GM12892 (cell line): Measurements from ENCODE around the gene MGAT2. TPM values are rescaled to one million over a fixed set of nuclear protein-coding genes. Genes with fewer than 3 reads are reported as not detected.
"Not testable (repeated sequence)": the region's sequence is repeated elsewhere in the genome, so short reads cannot be mapped to it uniquely, and the experiment has no call there.

Source experiments
- DNase-seq: peaks from one replicate; pipeline ENCODE4 v3.0.0; 2011; ENCODE audit not compliant: insufficient read length
- FAIRE-seq: peaks from 2 replicates; lab custom pipeline; 2011; peaks lifted over from hg19 to GRCh38; lab: Jason Lieb, UNC
- POLR2A ChIP-seq: IDR thresholded peaks from 2 replicates; pipeline ENCODE4 v1.6.1; 2011; ENCODE audit warnings: low read depth, low read length, control low read depth
- POLR2AphosphoS5 ChIP-seq: IDR thresholded peaks from 2 replicates; pipeline ENCODE4 v1.6.1; 2011; ENCODE audit warnings: low read depth, low read length, control low read depth
- TAF1 ChIP-seq: IDR thresholded peaks from 2 replicates; pipeline ENCODE4 v1.6.1; 2011; ENCODE audit warnings: low read depth, mild to moderate bottlenecking, control low read depth, low read length, borderline replicate concordance
- polyA plus RNA-seq: library from polyadenylated mRNA; unstranded; fragments of >200 nt; gene quantifications from one replicate; pipeline ENCODE4 v1.2.1, GENCODE V29; 2012; ENCODE audit warnings: missing spikeins, inconsistent platforms; ENCODE audit not compliant: missing spikeins

MGAT2 gene
- 0.45 TPM for polyA plus RNA-seq

DNA sequence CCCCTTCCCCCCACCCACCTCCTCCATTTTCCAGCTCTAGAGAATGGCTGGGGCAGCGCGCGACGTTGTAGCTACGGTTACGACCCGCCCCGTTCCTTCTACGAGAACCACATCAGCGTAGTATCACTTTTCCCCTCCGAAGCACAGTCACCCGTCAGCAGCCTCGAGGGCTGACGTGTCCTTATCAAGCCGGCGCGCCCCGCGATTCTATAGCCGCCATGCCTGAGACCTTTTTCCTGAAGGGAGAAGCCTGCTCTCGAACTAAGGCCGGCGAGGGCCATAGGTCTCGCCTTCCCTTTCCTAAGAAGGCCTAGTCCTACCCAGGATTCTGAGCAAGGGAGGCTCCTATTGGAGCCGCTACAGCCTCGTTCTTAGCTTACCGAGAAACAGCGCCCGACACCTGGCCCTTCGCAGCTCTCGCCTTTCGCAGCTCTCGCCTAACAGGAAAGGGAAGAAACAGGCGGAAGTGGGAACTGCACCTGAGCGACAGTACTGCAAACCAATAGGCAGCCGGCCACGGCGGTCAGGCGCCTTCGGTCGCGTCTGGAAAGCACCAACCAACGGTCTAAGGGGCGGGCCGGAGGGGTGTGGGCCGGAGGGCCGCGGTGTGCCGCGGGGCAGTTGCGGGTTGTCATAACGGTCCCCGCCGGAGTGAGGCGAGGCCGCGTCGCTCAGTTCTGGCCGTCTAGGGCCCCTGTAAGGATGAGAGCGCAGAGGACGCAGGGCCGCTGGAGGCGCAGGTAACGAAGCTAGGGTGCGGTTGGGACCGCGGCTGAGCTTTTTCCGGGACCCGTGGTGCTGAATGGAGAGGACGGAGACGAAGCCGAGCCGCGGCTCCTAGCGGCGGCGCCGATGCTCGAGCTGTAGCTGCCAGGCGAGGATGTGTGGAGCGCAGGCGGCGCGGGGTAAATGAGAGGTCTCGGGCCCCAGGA is at the start of gene MGAT2, which contains the start of gene RPL36AL:
MGAT2 (plus strand) TSS at position 618 of the 932 bp plus-strand sequence. CDS start 470 bp downstream, outside the sequence.
RPL36AL (minus strand) TSS at position 445 of the 932 bp plus-strand sequence. CDS start 1,522 bp downstream, outside the sequence.
- peak; percentile 95 for FAIRE-seq
- peak; percentile 94 for DNase-seq
- TF ChIP-seq POLR2AphosphoS5 (peak; percentile 98), POLR2A (peak; percentile 97), TAF1 (peak; percentile 94)

DNA sequence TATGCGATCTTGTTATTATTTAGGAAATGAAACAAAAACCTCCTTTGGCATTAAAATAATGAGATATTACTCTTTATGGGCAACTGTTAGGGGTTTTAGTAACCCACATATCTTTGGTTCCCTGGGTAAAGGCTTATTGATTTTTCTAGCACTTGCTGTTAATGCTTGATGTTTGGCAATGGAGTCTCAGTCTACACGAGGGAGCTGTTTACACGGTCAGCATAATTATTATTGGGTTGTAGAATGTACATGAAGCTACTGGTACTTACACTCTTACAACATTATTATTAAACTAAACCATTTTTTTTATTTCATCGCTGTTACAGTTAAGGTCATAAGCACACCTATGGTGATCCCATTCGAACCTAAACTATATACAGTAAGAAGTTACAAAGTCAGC is 46.6 kb upstream of the MGAT2 start:
- no peak for FAIRE-seq
- TF ChIP-seq POLR2A (no peak), POLR2AphosphoS5 (no peak), TAF1 (no peak)
- no peak for DNase-seq

DNA sequence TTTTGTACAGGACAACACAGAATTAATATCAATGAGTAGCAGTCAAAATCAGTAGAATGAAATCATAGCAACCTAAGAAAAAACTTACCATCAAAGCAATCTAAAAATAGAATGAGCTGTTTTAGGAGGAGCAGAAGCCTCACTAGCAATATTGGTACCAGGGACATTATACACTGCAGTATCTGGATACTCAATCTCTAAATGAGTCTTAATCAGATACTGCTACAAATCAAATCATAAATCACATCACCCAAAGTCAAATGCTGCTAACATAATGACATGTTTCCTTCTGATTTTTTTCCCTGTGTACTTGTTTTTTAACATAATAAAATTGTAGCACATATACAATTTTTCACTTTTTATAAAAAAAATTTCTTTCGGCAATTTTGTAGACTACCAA is 42.5 kb upstream of the MGAT2 start:
- FAIRE-seq (no peak), DNase-seq (no peak)
- no peak for TF ChIP-seq POLR2A
- TF ChIP-seq POLR2AphosphoS5 = no peak
- TF ChIP-seq TAF1 = no peak

DNA sequence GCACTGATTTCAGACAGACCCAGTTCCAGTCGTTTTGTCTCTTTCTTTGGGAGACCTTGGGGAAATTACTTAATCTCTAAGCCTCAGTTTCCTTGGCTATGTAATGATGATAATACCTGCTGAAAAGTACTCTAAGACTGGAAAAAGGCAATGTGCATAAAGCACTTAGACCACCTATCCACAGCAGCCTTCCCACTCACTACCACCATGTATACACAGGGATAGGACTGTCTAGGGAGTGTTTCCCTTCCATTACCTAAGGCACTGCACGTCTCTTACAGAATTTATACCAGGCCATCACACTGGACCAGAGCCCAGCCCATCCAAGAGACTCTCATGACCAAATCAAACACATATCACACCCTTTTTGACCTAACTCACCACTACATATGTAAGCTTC is 40.8 kb upstream of the MGAT2 start:
- TF ChIP-seq POLR2AphosphoS5 (no peak), POLR2A (no peak; the same call in 1 of the 2 replicates), TAF1 (no peak)
- no peak for DNase-seq
- FAIRE-seq = no peak

DNA sequence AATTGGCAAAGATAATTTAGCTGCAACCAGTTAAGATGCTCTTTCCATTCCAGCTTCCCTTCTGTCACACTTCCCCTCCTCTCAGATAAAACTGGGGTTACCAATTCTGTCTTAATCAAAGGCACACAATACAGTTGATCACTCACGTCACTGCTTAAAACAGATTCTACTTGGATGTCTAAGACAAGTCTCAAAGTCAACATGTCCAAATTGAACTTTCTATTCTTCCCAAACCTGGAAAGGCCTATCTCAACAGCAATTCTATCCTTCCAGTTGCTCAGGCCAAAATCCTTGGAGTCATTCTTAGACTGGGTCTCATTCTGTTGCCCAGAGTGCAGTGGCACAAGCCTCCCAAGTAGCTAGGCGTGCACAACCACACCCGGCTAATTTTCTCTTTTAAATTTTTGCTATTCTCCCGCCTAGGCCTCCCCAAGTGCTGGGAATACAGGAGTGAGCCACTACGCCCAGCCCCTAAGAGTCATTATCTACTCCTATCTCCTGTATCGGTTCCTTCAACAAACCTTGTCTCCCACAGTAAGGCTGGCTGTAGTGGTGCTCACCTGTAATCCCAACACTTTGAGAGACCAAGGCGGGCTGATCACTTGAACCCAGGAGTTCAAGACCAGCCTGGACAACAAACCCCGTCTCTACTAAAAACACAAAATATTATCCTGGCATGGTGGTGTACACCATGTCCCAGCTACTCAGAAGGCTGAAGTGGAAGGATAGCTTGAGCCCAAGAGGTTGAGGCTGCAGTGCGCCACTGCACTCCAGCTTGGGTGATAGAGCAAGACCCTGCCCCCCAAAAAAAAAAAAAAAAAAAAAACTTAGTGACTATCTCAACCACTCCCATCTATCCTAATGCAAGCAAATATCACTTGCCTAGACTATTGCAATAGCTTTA is 39.1 kb upstream of the MGAT2 start:
- FAIRE-seq (no peak), DNase-seq (no peak)
- peak; percentile 32; the same call in 1 of the 2 replicates for TF ChIP-seq POLR2AphosphoS5
- TF ChIP-seq POLR2A = peak; percentile 32; the same call in 1 of the 2 replicates
- no peak for TF ChIP-seq TAF1

DNA sequence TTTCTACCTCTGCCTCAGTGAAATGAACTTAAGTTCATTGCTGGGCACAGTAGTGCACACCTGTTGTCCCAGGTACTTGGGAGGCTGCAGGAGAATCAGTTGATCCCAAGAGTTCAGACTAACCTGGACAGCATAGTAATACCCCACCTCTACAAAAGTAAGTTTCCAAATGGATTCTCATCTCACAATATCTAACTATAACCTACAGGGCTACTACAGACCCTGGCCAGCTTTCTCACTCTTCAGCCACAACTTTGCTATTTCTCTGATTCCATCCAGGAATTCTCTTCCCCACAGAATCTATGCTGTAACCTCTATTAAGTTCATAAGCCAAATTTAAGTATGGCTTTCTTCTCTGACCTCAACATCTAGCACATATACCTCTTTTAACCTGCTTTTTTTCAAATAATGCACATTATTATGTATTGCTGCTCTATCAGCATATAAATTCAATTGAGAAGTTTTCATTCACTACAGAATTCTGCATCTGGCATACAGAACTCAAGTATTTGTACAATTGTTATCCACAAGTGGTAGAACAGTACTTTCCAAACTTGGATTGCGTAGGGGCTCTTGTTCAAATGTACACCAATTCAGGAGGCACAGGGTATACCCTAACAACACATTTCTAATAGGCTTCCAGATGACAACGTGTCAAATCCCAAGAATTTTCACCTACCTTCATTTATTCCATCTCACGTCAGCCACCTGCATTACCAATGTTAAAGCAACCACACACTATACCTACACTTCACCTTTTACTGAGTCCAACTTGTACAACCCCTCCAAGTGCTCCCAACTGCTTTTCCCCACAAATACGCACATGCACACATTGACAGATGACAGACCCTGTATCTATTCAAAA is 38.3 kb upstream of the MGAT2 start:
- TF ChIP-seq TAF1 = no peak
- peak; percentile 63; the same call in 1 of the 2 replicates for TF ChIP-seq POLR2A
- peak; percentile 82 for TF ChIP-seq POLR2AphosphoS5
- DNase-seq = no peak
- FAIRE-seq = no peak

DNA sequence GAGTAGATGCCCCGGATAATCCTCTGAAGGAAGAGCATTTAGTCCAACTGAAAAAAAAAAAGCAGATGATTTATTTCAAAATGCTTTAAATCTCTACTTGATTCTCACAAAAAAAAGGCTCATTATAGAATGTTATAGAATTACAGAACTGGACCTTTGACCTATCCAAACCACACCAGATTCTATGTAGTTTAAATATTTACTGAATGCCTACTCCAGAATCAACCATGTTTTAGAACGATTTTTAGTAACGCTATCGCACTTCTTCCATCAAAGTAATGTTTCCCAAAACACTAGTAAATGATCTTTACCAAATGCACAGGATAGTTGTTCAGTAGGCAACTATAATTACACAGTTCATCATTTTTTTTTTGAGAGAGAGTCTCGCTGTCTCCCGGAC is 37.0 kb upstream of the MGAT2 start:
- TF ChIP-seq TAF1 = no peak
- no peak for TF ChIP-seq POLR2A
- no peak for TF ChIP-seq POLR2AphosphoS5
- FAIRE-seq = no peak
- no peak for DNase-seq

DNA sequence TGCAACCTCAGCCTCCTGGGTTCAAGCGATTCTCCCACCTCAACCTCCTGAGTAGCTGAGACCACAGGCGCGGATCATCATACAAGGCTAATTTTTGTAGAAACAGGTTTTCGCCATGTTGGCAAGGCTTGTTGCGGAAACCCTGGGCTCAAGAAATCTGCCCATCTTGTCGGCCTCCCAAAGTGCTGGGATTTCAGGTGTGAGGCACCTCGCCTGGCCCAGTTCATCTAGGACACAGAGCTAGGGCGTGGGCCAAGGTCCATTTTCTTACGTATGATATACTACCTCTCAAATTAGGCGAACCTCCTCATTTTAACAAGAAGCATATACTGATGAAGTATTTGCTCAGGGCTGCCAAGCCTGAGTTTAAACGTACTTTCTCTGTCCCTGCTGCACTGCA is 36.5 kb upstream of the MGAT2 start:
- peak; percentile 39; the same call in 1 of the 2 replicates for TF ChIP-seq POLR2A
- no peak for TF ChIP-seq TAF1
- DNase-seq (no peak), FAIRE-seq (no peak)

DNA sequence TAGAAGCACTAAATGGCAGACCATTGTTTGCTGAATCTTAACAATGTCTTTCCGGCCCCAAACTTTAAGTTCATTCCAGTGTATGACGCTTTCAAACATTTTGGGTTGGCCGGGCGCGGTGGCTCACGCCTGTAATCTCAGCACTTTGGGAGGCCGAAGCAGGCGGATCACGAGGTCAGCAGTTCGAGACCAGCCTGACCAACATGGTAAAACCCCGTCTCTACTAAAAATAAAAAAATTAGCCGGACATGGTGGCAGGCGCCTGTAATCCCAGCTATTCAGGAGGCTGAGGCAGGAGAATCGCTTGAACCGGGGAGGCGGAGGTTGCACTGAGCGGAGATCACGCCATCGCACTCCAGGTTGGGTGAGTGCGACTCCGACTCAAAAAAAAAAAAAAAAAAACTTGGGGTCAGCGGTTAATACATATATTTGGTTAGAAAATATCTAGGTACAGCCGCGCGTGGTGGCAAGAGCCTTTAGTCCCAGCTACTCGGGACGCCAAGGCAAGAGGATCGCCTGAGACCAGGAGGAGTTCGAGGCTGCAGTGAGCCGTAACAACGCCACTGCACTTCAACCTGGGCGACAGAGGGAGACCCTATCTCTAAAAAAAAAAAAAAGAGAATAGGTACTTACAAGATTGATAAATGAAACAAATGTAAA is 35.5 kb upstream of the MGAT2 start:
- not testable (repeated sequence) for FAIRE-seq, DNase-seq

DNA sequence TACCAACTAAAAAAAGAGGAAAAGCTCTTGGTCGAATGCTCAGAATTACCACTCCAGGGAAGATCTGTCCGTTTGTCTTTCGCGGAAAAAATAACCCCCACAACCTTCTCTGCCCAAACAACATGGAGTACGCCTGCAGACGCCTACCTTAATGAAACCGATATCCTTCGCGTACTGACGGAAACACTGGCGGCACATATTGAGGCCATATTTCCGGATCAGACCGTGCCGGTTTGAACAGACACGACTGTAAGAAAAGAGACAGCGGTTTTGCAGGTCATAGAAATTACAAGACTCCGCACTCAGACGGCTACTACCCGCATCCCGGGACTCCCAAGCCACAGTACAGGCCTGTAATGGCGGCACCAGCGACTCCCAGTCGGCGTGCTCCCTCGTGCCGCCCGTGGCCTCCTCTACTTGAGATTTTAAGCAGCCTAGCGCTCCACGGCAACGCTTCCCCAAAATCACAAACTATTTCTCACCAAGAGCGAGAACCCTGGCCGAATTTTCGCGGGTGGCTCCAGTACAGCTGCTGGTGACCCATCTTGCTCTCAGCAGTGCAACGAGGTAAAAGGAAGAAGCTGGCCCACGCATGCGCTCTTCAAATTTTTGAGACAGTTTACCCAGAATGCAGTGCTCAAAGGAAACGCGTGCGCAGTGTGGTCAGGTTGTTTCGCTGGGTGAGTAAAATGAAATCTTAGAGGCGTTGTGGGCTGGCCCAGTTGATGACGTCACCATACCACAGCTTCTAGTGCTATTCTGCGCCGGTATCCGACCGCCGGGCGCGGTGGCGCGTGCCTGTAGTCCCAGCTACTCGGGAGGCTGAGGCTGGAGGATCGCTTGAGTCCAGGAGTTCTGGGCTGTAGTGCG is 34.6 kb upstream of the MGAT2 start, which contains the start of gene RPS29:
RPS29 (minus strand) TSS at position 578 of the 870 bp plus-strand sequence; CDS start at position 544, 34 bp downstream.
- DNase-seq (peak; percentile 66), FAIRE-seq (peak; percentile 97)
- TF ChIP-seq POLR2A (peak; percentile 97), TAF1 (peak; percentile 96), POLR2AphosphoS5 (peak; percentile 96)
